Breast epithelium (tissue), 3 donors: ENCODE results near the gene FAXC.

Experiments
- CTCF ChIP-seq, 3 donors: fragments of 450-650 bp; IDR thresholded peaks; one replicate each; pipeline ENCODE4 v1.5.1; 2016 to 2017; ENCODE audit warnings: antibody characterized with exemption in 3 of 3, mild to moderate bottlenecking in 3 of 3, moderate library complexity in 3 of 3
- POLR2AphosphoS5 ChIP-seq, 3 donors: sonication (generic); formaldehyde crosslinking; IDR thresholded peaks; one replicate each; pipeline ENCODE4 v1.6.1; 2017; ENCODE audit warnings: antibody characterized with exemption in 3 of 3

DNA sequence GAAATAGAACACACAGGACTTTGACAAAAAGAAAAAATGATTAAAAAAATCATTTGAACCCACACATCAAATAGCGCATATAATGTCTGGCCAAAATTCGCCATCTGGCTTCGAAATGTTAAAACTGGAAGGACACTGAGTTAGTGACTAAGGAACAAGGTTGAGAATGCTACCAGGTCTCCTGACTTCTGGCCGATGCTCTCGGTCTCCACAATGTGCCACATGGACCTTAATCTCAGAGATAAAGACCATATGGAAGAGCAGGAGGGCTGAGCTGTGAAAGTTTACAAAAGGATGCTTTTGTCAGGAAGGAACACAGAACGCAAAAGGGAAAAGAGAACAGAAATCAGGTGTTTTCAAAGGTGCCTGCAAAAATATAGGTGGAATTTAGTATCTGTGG lies 54.7 kb downstream of the FAXC start:
- TF ChIP-seq CTCF (IDR thresholded peaks at IDR 0.05) (no peak), POLR2AphosphoS5 (IDR thresholded peaks at IDR 0.05) (no peak)
